ENCODE results near the gene XYLT1. TPM values are rescaled to one million over a fixed set of nuclear protein-coding genes. Genes with fewer than 3 reads are reported as not detected.

The XYLT1 gene
- total and polyA plus RNA-seq, 2 of the 8 experiments (the other 6 are each of a cell fraction or from before 2014, with no cell fraction given): 6.6 to 25.4 TPM

DNA sequence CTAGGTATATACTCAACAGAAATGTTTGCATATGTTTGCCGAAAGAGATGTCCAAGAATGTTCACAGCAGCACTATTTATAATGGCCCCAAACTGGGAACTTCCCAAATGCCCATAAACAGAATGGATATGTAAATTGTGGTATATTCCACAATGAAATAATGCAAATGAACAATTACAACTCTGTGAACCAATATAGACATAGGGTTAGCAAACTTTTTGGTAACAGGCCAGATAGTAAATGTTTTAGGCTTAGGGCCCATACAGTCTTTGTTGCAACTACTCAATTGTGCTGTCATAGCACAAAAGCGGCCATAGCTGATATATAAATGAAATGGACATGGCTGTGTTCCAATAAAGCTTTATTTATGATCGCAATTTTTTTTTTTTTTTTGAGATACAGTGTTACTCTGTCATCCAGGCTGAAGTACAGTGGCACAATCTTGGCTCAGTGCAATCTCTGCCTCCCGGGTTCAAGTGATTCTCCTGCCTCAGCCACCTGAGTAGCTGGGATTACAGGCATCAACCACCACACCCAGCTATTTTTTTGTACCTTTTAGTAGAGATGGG, 16.5 kb downstream of the XYLT1 start:
- no peak for DNase-seq (ENCODE audit: low read depth in 1 of 2, low spot score in 2 of 2)
- H3K18ac ChIP-seq (ENCODE audit: extremely low read depth, low read length): no peak overlapping the region
- H3K36me3 ChIP-seq (ENCODE audit: control insufficient read depth in 2 of 4, insufficient read depth in 4 of 4, low read length in 3 of 4): no peaks in the 10 kb centered on the region
- H3K4me2 ChIP-seq (ENCODE audit: insufficient read depth in 1 of 2, low read depth in 2 of 2, low read length in 2 of 2): no peak overlapping the region
- no peaks in the 10 kb centered on the region for H3K23me2 ChIP-seq (ENCODE audit: low read depth, low read length)
- POLR2A ChIA-PET (ENCODE audit: partially characterized antibody): no interaction called here
- H2BK120ac ChIP-seq (replicated peaks; ENCODE audit: low read depth, low read length): no peak overlapping the region
- H3K9ac ChIP-seq (replicated peaks in 1 of 4; ENCODE audit: extremely low read depth in 1 of 4, low read depth in 3 of 4, low read length in 3 of 4): no peak overlapping the region
- H2AFZ ChIP-seq (ENCODE audit: low read length): no peak overlapping the region
- no peak overlapping the region for H3K4me3 ChIP-seq (ENCODE audit: extremely low read depth in 1 of 4, insufficient read depth in 2 of 4, low read depth in 3 of 4, low read length in 4 of 4)
- peaks cover 0 to 2% of the 10 kb centered on the region in 2 experiments for H4K20me1 ChIP-seq (replicated peaks in 1 of 2; ENCODE audit: control insufficient read depth in 1 of 2, insufficient read depth in 2 of 2, low read length in 2 of 2)
- no peaks in the 10 kb centered on the region for H3K9me3 ChIP-seq (ENCODE audit: insufficient read depth in 2 of 2, low read depth in 1 of 2, low read length in 1 of 2)
- WGBS, 2 experiments (ENCODE audit: extremely low coverage in 1 of 2, insufficient coverage in 1 of 2, insufficient read length in 1 of 2, insufficient replicate concordance in 2 of 2, low coverage in 1 of 2, low lambda C conversion rate in 2 of 2, missing lambda C conversion rate in 1 of 2): 92% methylated on average over 4 of the region's 4 CpGs; no CpG with 5 or more reads in 1 of the 2 experiments
- CTCF ChIA-PET (ENCODE audit: partially characterized antibody): interaction anchor here (0.6 kb wide), 1 partner anchor 19 kb away, joined by 4 read pairs; no protein-coding TSS in a partner anchor
- no peak overlapping the region for H4K91ac ChIP-seq (replicated peaks; ENCODE audit: insufficient read length, low read length)
- no peak overlapping the region for H3K56ac ChIP-seq (replicated peaks; ENCODE audit: insufficient read length, low read depth, low read length)
- H3K27me3 ChIP-seq (replicated peaks in 1 of 4; ENCODE audit: control insufficient read depth in 3 of 4, extremely low read depth in 1 of 4, insufficient read depth in 3 of 4, low read length in 3 of 4): no peaks in the 10 kb centered on the region
- H2BK20ac ChIP-seq (ENCODE audit: low read length): no peak overlapping the region
- no peak overlapping the region for H3K27ac ChIP-seq (ENCODE audit: low read depth, low read length)
- H2BK12ac ChIP-seq (ENCODE audit: low read depth, low read length): no peak overlapping the region
- no peak overlapping the region for H3K4ac ChIP-seq (replicated peaks; ENCODE audit: insufficient read length, low read depth, low read length)
- H2AK5ac ChIP-seq (ENCODE audit: low read depth, low read length): no peak overlapping the region
- H2BK5ac ChIP-seq (ENCODE audit: low read depth, low read length): no peak overlapping the region
- no peak overlapping the region for H3K23ac ChIP-seq (ENCODE audit: insufficient read length)
- FAIRE-seq: no peak
- peaks cover 0 to 7% (median 0%) of the 10 kb centered on the region in 4 experiments; a peak in 2 of 7 replicates for H3K4me1 ChIP-seq (replicated peaks in 1 of 4; ENCODE audit: control insufficient read depth in 3 of 4, insufficient read depth in 4 of 4, low read length in 3 of 4)
- H3K79me1 ChIP-seq (ENCODE audit: low read depth, low read length): peaks cover 1% of the 10 kb centered on the region
- no peak overlapping the region for H3K14ac ChIP-seq (ENCODE audit: insufficient read length)
- no peak overlapping the region for H2BK15ac ChIP-seq (ENCODE audit: low read length)
- no peak overlapping the region for H4K8ac ChIP-seq (ENCODE audit: extremely low read depth, insufficient read depth, low read length)
- H4K5ac ChIP-seq (ENCODE audit: insufficient read length, low read depth, low read length): no peak overlapping the region
- peaks cover 0 to 29% of the 10 kb centered on the region in 2 experiments; a peak in 2 of 4 replicates for H3K79me2 ChIP-seq (ENCODE audit: control insufficient read depth in 1 of 2, insufficient read depth in 2 of 2, low read length in 2 of 2)

All from H1 (cell line).